ENCODE data around the gene GGTLC1.
"Not testable (repeated sequence)": the region's sequence is repeated elsewhere in the genome, so short reads cannot be mapped to it uniquely, and the experiment has no call there.

The GGTLC1 gene

DNA sequence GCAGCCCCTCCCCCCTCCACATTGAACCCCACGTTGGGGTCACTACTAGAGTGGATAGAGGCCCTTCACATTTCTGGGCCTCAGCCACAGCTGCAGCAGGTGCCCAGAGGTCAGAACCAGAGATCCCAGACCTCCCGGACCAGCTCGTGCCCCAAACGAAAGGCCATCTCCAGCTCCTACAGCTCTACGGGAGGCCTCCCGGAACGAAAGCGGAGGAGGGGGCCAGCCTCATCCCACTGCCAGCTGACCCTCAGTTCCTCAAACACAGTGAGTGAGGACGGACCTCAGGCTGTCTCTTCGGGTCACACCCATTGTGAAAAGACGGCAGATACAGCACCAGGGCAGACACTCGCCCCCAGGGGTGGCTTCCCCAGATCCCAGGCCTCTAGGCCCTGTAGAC is 1.7 kb upstream of the GGTLC1 start:
- H2AFZ ChIP-seq (ENCODE audit: low read depth, low read length); H3K36me3 ChIP-seq (ENCODE audit: control insufficient read depth in 1 of 2, insufficient read depth in 2 of 2, low read depth in 1 of 2, low read length in 2 of 2); H3K4me2 ChIP-seq (ENCODE audit: low read length, poor library complexity, severe bottlenecking); H3K14ac ChIP-seq (ENCODE audit: low read length in 2 of 2); H3K4ac ChIP-seq (ENCODE audit: low read depth in 1 of 2, low read length in 2 of 2); H4K91ac ChIP-seq (ENCODE audit: low read length); H3K4me3 ChIP-seq (ENCODE audit: insufficient read depth in 1 of 2, low read depth in 1 of 2, low read length in 2 of 2); H3K79me1 ChIP-seq (replicated peaks; ENCODE audit: low read length, poor library complexity, severe bottlenecking); H3K4me1 ChIP-seq (ENCODE audit: control insufficient read depth, insufficient read depth, low read depth, low read length); H3K27ac ChIP-seq (ENCODE audit: low read length, poor library complexity, severe bottlenecking); H4K8ac ChIP-seq (ENCODE audit: low read length); H3K23ac ChIP-seq (ENCODE audit: low read length in 2 of 2); H2AK5ac ChIP-seq (ENCODE audit: low read length, severe bottlenecking); DNase-seq; H2BK12ac ChIP-seq (ENCODE audit: low read length in 2 of 2); H3K27me3 ChIP-seq (ENCODE audit: control insufficient read depth in 1 of 2, insufficient read depth in 1 of 2, low read length in 2 of 2); H2BK15ac ChIP-seq (ENCODE audit: low read depth, poor library complexity, severe bottlenecking); H3K18ac ChIP-seq (ENCODE audit: low read depth in 1 of 2, low read length in 2 of 2); H2BK120ac ChIP-seq (ENCODE audit: low read depth, low read length); H3K9me3 ChIP-seq (ENCODE audit: control insufficient read depth, low read length); H3K9ac ChIP-seq (ENCODE audit: low read length); H2BK5ac ChIP-seq (ENCODE audit: low read depth, low read length, poor library complexity, severe bottlenecking): not testable (repeated sequence)
- WGBS, result 81% methylated on average over 12 of the region's 12 CpGs

DNA sequence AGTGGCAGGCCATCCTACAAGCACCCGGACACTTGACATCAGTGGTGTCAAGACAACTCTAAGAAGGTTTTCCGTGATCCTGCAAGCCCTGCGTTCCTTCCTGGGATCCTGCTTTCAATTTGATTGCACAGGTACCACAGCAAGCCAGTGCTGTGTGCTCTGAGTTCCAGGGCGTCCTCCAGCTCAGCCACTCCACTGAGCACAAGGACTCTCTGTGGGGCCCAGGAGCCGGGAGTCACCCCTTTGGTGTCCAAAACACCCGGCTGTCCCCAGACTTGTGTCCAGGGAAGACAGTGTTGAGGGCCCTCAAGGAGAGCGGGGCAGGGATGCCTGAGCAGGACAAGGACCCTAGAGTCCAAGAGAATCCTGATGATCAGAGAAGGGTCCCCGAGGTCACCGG is 387 bp upstream of the GGTLC1 start:
- not testable (repeated sequence) for H3K4me1 ChIP-seq (ENCODE audit: control insufficient read depth, insufficient read depth, low read depth, low read length); H2BK15ac ChIP-seq (ENCODE audit: low read depth, poor library complexity, severe bottlenecking); H3K4ac ChIP-seq (ENCODE audit: low read depth in 1 of 2, low read length in 2 of 2); H2BK5ac ChIP-seq (ENCODE audit: low read depth, low read length, poor library complexity, severe bottlenecking); H4K8ac ChIP-seq (ENCODE audit: low read length); H3K23ac ChIP-seq (ENCODE audit: low read length in 2 of 2); H2BK120ac ChIP-seq (ENCODE audit: low read depth, low read length); H3K9ac ChIP-seq (ENCODE audit: low read length); H3K18ac ChIP-seq (ENCODE audit: low read depth in 1 of 2, low read length in 2 of 2); H2AK5ac ChIP-seq (ENCODE audit: low read length, severe bottlenecking); H3K4me3 ChIP-seq (ENCODE audit: insufficient read depth in 1 of 2, low read depth in 1 of 2, low read length in 2 of 2); H3K14ac ChIP-seq (ENCODE audit: low read length in 2 of 2); DNase-seq; H2AFZ ChIP-seq (ENCODE audit: low read depth, low read length); H2BK12ac ChIP-seq (ENCODE audit: low read length in 2 of 2); H3K4me2 ChIP-seq (ENCODE audit: low read length, poor library complexity, severe bottlenecking); H4K91ac ChIP-seq (ENCODE audit: low read length); H3K9me3 ChIP-seq (ENCODE audit: control insufficient read depth, low read length); H3K27ac ChIP-seq (ENCODE audit: low read length, poor library complexity, severe bottlenecking); H3K79me1 ChIP-seq (replicated peaks; ENCODE audit: low read length, poor library complexity, severe bottlenecking); H3K27me3 ChIP-seq (ENCODE audit: control insufficient read depth in 1 of 2, insufficient read depth in 1 of 2, low read length in 2 of 2); H3K36me3 ChIP-seq (ENCODE audit: control insufficient read depth in 1 of 2, insufficient read depth in 2 of 2, low read depth in 1 of 2, low read length in 2 of 2)
- 89% methylated on average over 9 of the region's 9 CpGs for WGBS

DNA sequence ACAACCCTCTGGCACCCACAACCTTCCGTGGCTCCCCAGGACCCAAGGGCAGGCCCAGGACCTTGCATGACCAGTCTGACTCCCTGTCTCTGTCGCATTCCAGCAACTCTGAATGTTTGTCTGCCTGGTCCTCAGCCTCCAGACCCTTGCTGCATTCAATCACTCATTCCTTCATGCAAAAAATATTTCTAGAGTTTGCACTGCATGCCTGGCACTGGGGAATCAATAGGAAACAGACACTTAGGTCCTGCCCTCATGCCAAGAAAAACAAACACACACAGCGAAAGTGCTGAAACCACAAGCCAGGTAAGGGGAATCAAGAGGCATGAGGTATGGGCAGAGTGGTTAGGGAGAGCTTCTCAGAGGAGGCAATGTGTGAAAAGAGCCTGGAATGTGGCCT is 1.9 kb downstream of the GGTLC1 start:
- not testable (repeated sequence) for H3K27ac ChIP-seq (ENCODE audit: low read length, poor library complexity, severe bottlenecking); H3K4me1 ChIP-seq (ENCODE audit: control insufficient read depth, insufficient read depth, low read depth, low read length); H3K18ac ChIP-seq (ENCODE audit: low read depth in 1 of 2, low read length in 2 of 2); H2AFZ ChIP-seq (ENCODE audit: low read depth, low read length); H3K4me2 ChIP-seq (ENCODE audit: low read length, poor library complexity, severe bottlenecking); H3K79me1 ChIP-seq (replicated peaks; ENCODE audit: low read length, poor library complexity, severe bottlenecking); H3K4me3 ChIP-seq (ENCODE audit: insufficient read depth in 1 of 2, low read depth in 1 of 2, low read length in 2 of 2); H3K4ac ChIP-seq (ENCODE audit: low read depth in 1 of 2, low read length in 2 of 2); H3K9ac ChIP-seq (ENCODE audit: low read length); H4K91ac ChIP-seq (ENCODE audit: low read length); H3K9me3 ChIP-seq (ENCODE audit: control insufficient read depth, low read length); H2BK5ac ChIP-seq (ENCODE audit: low read depth, low read length, poor library complexity, severe bottlenecking); DNase-seq; H4K8ac ChIP-seq (ENCODE audit: low read length); H3K14ac ChIP-seq (ENCODE audit: low read length in 2 of 2); H2BK15ac ChIP-seq (ENCODE audit: low read depth, poor library complexity, severe bottlenecking); H3K23ac ChIP-seq (ENCODE audit: low read length in 2 of 2); H3K36me3 ChIP-seq (ENCODE audit: control insufficient read depth in 1 of 2, insufficient read depth in 2 of 2, low read depth in 1 of 2, low read length in 2 of 2); H3K27me3 ChIP-seq (ENCODE audit: control insufficient read depth in 1 of 2, insufficient read depth in 1 of 2, low read length in 2 of 2); H2BK120ac ChIP-seq (ENCODE audit: low read depth, low read length); H2BK12ac ChIP-seq (ENCODE audit: low read length in 2 of 2); H2AK5ac ChIP-seq (ENCODE audit: low read length, severe bottlenecking)
- WGBS, result 75% methylated on average over 2 of the region's 3 CpGs

DNA sequence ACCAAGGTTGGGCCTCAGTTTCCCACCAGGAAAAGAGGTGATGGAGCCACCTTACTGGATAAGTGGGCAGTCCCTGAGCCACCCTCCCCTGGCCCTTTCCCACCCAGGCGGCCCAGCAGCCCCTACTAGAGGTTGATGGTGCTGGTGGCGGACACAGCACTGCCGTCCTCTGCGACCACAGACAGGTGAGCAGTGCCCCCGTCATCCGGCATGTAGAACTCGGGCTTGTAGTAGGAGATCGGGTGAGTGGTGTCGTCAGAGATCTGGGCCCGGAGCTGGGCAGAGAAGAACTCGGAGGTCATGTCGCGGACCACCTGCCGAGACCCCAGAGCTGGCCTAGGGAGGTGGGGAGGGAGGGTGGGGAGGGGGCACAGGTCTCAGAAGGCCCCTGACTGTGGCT is 2.3 kb downstream of the GGTLC1 start:
- not testable (repeated sequence) for H2AK5ac ChIP-seq (ENCODE audit: low read length, severe bottlenecking); H3K27me3 ChIP-seq (ENCODE audit: control insufficient read depth in 1 of 2, insufficient read depth in 1 of 2, low read length in 2 of 2); H2BK12ac ChIP-seq (ENCODE audit: low read length in 2 of 2); H3K4me2 ChIP-seq (ENCODE audit: low read length, poor library complexity, severe bottlenecking); H3K9me3 ChIP-seq (ENCODE audit: control insufficient read depth, low read length); H2BK15ac ChIP-seq (ENCODE audit: low read depth, poor library complexity, severe bottlenecking); H3K36me3 ChIP-seq (ENCODE audit: control insufficient read depth in 1 of 2, insufficient read depth in 2 of 2, low read depth in 1 of 2, low read length in 2 of 2); H2AFZ ChIP-seq (ENCODE audit: low read depth, low read length); H2BK120ac ChIP-seq (ENCODE audit: low read depth, low read length); H3K14ac ChIP-seq (ENCODE audit: low read length in 2 of 2); H4K8ac ChIP-seq (ENCODE audit: low read length); DNase-seq; H4K91ac ChIP-seq (ENCODE audit: low read length); H3K27ac ChIP-seq (ENCODE audit: low read length, poor library complexity, severe bottlenecking); H2BK5ac ChIP-seq (ENCODE audit: low read depth, low read length, poor library complexity, severe bottlenecking); H3K4ac ChIP-seq (ENCODE audit: low read depth in 1 of 2, low read length in 2 of 2); H3K18ac ChIP-seq (ENCODE audit: low read depth in 1 of 2, low read length in 2 of 2); H3K4me1 ChIP-seq (ENCODE audit: control insufficient read depth, insufficient read depth, low read depth, low read length); H3K79me1 ChIP-seq (replicated peaks; ENCODE audit: low read length, poor library complexity, severe bottlenecking); H3K4me3 ChIP-seq (ENCODE audit: insufficient read depth in 1 of 2, low read depth in 1 of 2, low read length in 2 of 2); H3K9ac ChIP-seq (ENCODE audit: low read length); H3K23ac ChIP-seq (ENCODE audit: low read length in 2 of 2)
- 86% methylated on average over 13 of the region's 14 CpGs for WGBS

Measured in mesenchymal stem cell (in vitro differentiated cells and primary cell).